HG03097 (cell line): ENCODE data around the gene ATG3.

Experiments used
- ATAC-seq: cut with Tn5 transposase; IDR thresholded peaks from one replicate; pipeline ENCODE4 v1.9.1; 2021; ENCODE audit not compliant: unreplicated experiment, low FRiP score

ATG3 gene

DNA sequence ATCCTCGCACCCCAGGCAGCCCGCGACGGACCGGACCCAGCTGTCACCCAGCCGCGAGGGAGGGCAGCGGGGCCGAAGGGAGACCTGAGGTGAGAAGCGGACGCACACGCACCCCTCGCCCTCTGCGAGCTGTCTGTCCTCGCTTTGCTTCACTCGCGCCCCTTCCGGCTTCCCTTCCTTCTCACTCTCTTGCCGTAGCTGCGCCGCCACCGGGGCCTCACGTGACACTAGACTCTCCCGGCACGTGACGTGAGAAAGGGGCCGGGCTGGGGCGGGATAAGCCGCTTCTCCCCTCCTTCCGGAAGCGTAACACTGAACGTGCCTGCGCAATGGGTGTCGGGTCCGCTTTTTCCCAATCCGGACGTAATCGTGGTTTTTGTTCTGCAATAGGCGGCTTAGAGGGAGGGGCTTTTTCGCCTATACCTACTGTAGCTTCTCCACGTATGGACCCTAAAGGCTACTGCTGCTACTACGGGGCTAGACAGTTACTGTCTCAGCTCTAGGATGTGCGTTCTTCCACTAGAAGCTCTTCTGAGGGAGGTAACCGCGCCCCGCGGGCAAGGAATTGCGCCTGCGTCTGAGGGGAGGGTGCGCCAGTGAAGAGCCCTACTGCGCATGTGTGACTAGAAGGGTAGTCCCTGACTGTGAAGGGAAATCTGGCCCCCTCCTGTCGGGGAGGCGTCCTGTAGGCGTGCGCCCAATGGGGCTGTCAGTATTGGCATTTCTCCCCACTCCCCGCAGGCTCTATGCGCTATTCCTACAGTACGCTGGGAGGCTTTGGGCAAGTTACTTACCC is at the start of gene ATG3, which contains the start of gene SLC35A5:
Gene ATG3 (minus strand): TSS at position 229 of the 796 bp plus-strand sequence. CDS start 434 bp downstream, outside the sequence.
Gene SLC35A5 (plus strand): TSS at position 312 of the 796 bp plus-strand sequence. CDS start 1,359 bp downstream, outside the sequence.
- peak; percentile 85 for ATAC-seq

DNA sequence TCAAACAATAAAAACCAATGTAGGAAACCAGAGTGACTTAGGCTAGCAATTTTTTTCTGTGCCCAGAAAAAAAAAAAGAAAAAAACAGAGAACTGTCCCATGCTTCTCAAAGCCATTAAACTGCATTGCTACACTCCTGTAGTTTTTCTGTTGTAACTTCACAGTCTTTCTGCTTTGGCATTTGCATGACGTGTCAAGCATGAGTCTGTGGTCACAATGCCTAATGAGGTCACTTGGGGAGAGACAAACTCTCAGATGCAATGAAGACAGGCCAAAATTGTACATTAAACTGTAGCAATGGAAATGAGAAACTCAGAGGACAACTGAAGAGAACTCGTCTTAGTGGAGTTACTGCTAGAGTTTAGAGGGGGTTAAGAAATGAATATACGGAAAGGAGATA is 48.4 kb upstream of the ATG3 start:
- no peak for ATAC-seq

DNA sequence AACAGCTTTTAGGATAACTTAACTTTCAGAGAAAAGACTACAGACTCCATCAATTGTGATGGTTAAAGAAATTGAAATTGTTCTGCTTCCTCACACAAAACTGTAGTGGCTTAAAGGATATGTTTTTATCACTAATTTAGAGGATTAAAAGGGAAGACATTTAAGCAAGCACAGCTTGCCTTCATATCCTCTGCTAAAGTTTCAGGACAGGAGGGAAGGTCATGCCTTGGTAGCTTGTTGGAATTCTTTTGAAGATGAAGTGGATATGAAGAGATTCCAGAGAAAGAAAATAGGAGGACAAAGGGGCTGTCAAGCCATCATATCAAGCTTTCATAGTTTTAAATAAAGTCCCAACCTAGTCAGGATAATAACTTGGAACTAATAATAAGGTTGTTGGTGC is 46.1 kb upstream of the ATG3 start:
- ATAC-seq, result no peak

DNA sequence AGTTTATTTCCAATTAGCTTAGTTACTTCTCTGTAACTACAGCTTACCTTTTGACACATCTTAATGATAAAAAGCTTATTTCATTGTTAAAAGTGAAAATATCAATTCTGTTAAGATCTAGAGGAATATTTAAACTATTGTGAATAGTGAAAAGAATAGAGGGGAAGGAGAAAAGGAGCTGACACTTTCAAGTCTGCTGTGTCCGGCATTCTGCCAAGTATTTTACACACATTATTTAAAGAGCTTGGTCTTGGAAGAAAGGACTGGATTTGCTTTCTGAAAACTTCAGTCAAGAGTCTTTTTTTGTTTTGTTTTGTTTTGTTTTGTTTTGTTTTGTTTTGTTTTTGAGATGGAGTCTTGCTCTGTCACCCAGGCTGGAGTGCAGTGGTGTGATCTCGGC is 44.3 kb upstream of the ATG3 start:
- ATAC-seq, result no peak

DNA sequence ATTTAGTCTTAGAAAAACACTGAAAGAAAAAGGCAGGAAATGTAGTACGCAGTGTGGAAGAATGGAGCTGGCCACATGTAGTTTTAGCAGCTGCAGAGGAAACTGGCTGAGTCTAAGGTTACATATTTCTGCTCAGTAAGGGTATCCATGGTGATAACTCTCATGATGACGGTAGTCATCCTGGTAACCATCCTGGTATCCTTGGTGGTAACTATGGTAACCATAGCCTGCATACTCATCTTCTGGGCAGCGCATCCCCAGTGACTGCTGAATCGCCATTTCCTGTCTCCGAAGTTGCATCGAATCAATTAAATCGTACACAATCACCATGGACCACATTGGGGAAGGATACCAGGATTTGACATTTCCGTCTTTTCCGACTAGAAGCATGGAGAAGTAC is 43.5 kb upstream of the ATG3 start:
- ATAC-seq, result no peak

DNA sequence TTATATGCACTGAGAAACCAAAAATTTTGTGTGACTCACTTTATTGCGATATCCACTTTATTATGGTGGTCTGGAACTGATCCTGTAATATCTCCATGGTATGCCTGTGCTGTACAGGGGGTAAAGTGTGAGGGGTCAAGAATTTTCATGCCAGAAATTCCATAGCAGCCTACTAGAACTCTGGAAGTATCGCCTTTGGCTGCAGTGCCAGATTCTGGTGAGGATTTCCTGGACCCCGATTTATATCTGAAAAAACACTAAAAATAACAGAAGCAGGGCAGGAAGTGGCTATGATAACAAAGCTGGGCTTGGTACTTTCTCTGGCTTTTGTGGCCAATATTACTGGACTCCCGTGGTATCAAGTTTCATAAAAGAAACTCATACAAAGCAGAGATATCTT is 42.8 kb upstream of the ATG3 start:
- no peak for ATAC-seq

DNA sequence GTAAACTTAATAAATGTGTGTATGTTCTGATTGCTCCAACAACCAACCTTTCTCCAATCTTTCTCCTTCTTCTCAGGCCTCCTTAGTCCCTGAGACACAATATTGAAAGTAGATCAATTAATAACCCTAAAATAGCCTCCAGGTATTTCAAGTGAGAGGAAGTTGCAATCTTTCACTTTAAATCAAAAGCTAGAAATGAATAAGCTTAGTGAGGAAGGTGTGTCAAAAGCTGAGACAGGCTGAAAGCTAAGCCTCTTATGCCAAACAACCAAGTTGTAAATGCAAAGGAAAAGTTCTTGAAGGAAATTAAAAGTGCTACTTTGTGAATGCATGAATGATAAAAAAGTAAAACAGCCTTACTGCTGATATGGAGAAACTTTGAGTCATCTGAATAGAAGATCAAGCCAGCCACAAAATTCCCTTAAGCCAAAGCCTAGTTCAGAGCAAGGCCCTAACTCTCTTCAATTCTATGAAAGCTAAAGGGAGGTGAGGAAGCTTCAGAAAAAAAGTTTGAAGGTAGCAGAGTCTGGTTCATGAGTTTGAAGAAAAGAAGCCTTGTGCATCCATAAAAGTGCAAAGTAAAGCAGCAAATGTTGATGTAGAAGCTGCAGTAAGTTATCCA is 40.6 kb upstream of the ATG3 start:
- no peak for ATAC-seq

DNA sequence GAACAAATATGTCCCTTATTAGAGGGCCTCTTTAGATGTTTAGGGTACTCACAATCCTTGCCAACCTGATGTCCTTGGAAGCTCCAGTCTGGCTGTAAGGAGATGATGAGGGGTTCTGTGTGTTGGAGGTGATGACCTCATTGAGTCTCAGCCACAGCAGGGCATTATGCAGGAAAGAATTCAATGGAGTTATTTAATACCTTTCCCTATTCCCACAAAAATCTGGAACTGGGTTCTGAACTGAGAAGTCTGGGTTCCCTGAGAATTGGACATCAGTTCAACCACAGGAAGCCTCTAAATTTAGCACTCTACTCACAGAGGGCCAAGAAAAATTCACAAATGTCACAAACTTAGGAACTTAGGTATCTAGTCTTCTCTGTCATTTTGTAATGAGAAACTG is 37.0 kb upstream of the ATG3 start:
- no peak for ATAC-seq

DNA sequence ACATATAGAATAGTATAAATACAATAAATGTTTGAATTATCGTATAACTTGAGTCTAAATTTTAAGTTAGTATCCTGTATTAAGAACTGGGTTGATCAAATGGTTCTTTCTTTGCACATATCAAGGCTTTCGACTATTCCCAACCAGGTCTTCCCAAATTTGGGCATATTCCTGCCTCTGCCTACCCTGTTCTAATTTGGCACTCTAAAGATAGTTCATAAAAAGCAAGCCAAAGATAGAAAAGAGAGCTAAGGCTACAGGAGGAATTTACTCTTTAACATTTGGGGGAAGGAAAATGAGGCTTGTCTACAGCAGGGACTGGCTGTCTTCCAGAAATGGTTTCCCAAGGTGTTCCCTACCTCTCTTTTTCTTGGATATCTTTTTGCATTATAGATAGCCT is 36.2 kb upstream of the ATG3 start:
- ATAC-seq, result no peak

DNA sequence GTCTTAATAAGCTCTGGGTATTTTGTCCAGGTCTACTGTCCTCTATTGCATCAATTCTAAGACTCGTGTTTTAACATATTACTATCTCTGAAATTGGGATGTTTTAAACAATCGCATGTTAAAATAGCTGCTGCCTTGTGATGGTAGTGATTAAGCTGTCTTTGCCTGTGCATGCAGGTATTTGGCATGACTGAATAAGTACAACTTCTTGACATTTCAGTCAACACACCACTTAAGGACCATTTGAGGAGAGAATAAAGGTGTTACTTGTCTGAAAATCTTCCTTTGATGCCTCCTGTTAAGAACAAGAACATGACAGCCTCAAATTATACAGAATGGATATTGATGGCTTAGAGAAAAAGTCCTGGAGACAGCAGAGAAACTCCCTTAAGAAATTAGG is 33.1 kb upstream of the ATG3 start:
- ATAC-seq, result no peak

DNA sequence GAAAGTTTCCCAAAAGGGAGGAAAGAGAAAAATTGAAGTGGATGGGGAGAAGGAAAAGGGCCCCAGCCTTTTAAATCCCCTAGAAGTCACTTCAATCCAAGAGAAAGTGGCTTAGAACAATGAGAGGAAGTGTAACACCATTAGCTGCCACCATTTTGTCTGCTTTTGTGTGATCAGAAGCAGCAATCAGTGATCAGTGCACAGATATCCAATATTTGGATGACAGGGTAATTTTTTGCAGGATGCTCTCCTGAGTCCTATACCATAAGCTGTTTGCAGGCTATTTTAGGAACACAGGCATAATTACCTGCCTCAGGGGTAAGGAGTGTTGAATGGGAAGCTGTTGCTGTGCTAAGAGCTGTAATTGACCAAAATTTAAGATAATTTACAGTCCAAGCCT is 31.5 kb upstream of the ATG3 start:
- no peak for ATAC-seq

DNA sequence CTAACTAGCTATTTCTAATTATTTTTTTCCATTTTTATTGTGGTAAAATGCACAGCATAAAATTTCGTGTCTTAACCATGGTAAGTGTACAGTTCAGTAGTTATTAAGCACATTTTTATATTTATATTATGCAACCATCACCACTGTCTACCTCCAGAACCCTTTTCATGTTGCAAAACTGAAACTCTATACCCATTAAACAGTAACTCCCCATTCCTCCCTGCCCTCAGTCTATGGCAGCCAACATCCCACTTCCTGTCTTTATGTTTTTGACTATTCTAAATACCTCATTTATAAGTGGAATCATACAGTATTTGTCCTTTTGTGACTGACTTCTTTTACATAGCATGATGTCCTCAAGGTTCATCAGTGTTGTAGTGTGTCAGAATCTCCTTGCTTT is 25.6 kb upstream of the ATG3 start:
- no peak for ATAC-seq

DNA sequence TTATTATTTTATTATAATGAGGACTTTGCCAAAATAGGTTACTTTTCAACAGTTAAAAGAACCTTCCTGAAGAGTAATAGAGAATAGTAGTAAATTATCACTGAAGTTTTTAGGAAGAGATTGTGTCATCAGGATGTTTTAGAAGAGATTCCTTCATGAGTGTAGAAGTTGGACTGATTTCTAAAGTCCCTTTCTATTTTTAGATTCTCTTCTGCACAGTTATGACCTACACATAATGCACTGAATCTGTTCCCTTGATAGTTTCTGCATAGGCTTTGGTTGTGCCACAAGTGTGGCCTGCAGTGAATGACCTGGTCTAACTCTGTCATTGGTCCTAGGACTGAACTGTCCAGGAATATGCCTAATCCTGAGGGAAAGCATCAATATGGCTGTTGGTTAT is 24.0 kb upstream of the ATG3 start:
- ATAC-seq, result no peak

DNA sequence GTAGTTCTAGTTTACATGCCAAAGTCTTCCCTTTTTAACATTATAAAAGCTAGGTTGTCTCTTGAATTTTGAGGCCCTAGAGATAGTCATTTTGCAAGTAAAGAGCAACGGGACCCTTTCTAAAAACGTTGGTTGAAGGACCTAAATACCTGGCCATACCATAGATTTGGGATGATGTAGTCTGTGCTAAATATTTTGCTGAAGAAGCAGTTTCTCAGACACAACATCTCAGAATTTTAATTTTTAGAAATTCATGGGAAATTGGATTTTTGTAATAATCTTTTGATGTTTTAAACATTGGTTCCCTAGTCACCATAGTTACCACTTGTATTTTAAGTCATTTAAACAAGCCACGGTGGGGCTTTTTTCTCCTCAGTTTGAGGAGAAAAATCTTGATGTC is 21.3 kb upstream of the ATG3 start:
- ATAC-seq, result no peak

DNA sequence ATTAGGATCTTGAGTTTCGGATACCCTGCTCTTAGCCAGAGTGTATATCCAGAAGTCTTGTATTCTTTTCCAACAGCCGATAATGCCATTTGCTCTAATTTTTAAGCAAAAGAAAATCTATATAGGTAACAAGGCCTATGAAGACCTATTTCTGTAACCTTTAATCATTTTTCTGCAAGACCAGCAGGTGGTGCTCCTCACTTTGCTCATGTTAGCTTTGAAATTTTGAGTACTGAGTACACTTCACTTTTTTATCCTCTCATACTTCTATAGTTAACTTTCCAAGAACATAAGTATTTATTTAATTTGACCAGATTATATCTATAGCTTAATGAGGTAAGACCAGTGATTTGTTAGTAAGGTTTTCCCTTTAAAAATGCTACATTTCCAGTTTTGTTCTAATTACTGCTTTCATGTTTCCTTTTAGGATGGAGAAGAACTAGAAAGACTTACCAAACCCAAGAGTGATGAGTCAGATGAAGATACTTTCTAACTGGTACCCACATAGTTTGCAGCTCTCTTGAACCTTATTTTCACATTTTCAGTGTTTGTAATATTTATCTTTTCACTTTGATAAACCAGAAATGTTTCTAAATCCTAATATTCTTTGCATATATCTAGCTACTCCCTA is 20.6 kb upstream of the ATG3 start:
- no peak for ATAC-seq

DNA sequence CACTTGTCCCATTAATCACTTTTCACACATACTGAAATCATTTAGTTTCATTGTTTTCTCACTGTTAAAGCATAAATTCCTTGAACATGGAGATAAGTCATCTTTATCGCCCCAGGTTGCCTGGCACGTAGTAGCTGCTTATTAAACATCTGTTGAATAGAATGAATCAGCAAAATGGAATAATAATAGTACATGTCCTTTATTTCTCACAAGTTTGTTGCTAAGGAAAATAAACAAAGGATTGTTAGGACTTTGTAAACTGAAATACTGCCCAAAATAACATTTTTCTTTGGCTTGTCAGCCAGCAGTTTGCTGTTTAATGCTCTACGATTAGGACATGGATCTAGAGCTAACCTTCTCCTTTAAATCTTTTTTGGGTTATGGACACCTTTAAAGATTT is 17.9 kb upstream of the ATG3 start:
- no peak for ATAC-seq

DNA sequence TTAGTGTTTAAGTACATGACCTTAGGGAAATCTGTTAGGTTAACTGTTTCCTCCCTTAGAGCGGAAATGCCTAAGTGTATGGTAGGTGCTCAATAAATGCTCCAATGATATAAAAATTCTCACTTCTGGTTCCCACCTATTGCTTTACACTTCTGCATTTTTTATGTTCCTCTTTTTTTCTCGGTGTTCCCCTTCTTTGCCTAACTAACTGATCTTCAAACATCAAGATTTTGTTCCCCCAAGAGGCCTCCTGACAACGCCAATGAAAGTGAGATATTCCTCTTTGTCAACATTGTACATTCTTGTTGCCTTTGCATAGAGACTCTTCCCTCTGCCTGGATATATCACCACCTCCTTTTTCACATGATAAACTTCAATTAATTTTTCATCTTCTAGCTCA is 17.5 kb upstream of the ATG3 start:
- no peak for ATAC-seq

DNA sequence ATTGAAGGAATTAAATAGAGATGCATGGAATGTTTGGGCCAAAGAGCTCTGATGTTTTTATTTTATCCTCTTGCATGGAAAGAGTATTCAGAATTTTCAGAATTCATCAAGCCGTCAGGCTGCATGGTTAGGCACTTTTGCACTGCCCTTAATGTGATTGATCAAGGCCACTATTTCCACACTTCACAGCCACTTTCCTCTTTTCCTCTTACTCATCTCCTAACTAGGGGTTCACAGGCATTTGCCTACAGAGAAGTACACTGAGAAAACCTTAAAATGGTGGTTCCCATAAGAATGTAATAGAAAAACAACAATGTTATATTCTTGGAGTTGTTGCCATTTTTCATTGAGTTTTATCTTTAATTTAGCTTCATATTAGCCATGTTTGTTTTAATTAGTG is 10.9 kb upstream of the ATG3 start:
- no peak for ATAC-seq

DNA sequence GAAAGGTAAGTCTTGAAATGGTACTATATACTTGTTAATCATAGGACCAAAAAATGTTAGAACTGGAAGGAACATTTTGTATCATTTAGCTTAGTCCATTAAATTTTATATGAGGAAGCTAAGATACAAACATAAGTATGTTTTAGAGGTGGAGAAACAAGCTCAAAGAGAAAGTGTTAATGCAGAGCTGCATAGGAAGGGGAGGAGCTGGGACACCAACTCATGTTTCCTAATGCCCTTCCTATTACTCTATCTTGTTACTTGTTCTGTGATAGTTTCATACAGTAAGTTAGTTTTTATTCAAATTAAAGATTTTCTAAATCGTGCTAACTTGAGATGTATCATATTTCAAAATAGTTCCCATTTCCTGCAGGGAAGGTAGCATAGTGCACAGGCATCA is 7.5 kb upstream of the ATG3 start:
- no peak for ATAC-seq

DNA sequence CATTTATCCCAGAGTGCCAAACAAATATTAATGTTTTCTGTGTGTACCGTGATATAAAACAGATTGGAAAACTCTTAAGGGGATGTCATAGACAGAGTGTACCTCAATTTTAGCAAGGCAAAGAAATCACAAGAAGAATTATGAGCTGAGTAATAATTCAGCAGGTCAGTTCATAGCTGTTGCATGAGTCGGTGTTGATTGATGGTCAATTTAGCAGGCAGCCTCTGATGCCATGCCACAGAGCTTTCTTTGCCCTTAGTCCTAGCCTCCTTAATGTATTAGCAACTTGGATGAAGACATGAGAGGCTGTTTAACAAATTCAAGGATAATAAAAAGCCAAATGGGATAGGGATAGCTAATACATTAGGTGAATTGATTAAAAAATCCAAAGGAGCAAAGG is 6.9 kb upstream of the ATG3 start:
- no peak for ATAC-seq

DNA sequence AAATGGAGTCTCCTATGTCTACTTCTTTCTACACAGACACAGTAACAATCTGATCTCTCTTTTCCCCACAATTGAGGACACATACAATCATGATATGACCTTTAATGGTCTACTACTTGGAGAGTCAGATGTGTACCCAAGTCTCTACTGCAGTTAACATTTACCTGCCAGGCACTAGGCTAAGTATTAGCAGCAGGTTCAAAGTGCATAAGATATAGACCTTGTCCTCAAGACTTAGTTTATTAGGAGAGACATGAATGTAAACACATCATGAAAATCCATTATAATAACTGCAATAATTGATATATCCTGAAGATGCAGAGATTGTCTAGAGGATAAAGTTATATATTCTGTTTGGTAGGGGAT is 3.2 kb upstream of the ATG3 start:
- no peak for ATAC-seq
